NCI-H2029 (cell line): Measurements from ENCODE around the gene CTSE.
"Not testable (repeated sequence)": the region's sequence is repeated elsewhere in the genome, so short reads cannot be mapped to it uniquely, and the experiment has no call there.

ENCODE experiments used
- DNase-seq: peaks from one replicate; lab custom pipeline; 2025; lab: John Stamatoyannopoulos, UW

Gene CTSE

GRCh38 chr1:206023695-206024094 is at the start of gene CTSE:
TSS of gene CTSE (minus strand) at chr1:206023895. CDS start at chr1:206023791, 104 bp downstream.
- no peak for DNase-seq

DNA sequence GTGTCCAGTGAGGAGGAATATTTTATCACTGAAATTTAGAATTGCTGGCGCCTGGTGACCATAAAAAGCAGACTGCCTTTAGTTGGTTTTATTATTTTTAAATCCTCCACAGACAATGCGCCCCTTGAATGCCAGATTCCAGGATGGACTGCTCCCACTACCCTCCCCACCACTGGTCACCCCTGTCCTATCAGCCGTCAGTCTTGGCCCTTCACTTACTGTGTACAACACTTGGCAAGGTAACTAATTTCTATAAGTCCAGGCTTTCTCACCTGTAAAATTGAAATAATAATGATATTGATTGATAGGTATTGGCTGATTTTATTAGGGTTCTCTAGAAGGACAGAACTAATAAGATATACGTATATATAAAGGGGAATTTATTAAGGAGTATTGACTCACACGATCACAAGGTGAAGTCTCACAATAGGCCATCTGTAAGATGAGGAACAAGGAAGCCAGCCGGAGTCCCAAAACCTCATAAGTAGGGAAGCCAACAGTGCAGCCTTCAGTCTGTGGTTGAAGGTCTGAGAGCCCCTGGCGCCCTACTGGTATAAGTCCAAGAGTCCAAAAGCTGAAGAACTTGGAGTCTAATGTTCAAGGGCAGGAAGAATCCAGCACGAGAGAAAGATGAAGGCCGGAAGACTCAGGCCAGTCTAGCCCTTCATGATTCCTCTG is 47.1 kb upstream of the CTSE start:
- no peak for DNase-seq

DNA sequence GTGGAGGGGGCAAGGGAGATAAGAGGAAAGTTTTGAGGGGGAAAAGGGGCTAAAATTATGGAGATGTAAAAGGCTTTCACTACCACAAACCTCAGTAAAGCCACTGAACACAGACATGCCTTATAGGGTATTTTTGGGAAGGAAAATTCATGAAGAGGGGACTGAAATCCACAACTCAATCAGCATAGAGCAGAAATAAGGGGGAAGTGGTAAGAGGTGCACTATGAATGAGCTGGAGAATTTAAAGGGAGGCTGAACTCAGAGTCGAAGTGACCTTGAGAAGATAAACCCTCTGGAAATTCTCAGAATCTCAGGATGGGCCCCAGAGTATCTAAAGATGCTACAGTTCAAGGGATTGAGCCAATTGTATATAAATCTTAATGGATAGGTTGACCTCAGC is 44.6 kb upstream of the CTSE start:
- DNase-seq: no peak

DNA sequence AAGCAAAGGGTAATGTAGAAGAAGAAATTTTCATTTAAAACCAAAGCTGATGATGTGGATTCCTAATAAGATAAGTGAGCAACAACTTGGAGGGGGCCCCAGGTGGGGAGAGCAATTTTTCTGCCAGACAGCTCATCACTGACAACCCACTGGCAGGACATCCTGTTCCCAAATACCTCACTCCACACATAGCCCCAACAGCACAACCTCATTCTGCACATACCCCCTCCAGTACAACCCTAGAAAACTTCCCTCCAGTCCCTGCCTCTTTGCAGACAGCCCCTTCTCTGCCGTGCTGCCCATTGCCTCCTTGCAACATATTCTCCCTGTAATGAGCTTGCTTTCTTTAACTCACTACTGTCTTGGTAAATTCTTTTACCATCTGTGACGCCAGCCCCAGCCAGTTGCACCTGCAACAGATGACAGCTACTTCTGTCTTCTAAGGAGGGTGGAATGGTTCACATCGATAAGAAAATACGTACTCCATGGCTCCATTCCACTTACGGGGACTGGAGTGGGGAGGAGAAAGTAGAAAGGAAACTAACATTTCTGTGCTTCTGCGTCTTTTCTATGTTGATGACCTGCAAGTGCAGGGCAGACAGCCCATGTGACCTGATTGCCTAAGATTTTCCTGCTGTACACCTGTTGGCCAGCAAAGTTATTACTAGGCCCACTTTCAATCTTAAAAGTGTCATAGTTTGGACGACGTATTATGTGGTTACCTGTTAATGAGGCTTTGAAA is 44.0 kb upstream of the CTSE start:
- DNase-seq: no peak

- no peak for DNase-seq
Observed at GRCh38 chr1:206066479-206067171, 42.9 kb upstream of the CTSE start.

DNA sequence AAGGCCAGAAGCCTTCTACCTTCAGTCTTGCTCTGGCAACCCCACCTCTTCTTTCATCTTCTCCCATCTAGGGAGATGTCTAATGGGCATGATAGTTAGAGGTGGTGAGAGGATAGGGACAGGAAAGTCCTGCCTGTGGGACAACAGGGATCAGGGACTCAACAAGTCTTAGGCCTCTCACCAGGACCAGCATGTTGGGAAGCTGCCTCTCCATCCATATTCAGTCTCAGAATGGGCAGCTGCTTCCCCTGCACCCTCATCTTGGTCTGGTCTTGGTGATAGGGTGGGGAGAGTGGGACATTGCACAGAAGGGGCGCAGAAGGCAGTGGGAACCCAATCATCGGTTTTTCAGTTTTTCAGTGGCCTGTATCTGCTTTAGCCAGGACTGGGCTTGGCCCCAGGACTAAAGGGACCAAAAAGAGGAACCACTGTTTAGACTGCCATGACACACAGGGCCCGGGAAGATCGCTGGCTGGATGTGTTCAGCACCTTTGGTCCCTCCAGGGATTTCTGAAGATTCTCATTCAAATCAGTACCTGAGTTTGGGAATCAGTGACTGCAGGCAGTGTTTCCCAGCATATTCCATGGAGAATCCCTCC is 42.0 kb upstream of the CTSE start:
- DNase-seq: no peak

DNA sequence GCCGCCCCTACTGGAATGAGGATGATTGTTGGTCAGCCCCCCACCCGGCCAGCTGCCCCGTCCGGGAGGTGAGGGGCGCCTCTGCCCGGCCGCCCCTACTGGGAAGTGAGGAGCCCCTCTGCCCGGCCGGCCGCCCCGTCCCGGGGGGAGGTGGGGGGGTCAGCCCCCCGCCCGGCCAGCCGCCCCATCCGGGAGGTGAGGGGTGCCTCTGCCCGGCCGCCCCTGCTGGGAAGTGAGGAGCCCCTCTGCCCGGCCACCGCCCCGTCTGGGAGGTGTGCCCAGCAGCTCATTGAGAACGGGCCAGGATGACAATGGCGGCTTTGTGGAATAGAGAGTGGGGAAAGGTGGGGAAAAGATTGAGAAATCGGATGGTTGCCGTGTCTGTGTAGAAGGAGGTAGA is 40.8 kb upstream of the CTSE start:
- not testable (repeated sequence) for DNase-seq

- not testable (repeated sequence) for DNase-seq
Observed at GRCh38 chr1:206064001-206064400, 40.3 kb upstream of the CTSE start.

GRCh38 chr1:206062464-206062863 is 38.8 kb upstream of the CTSE start:
- no peak for DNase-seq

GRCh38 chr1:206060844-206061243 is 37.1 kb upstream of the CTSE start:
- DNase-seq: no peak

DNA sequence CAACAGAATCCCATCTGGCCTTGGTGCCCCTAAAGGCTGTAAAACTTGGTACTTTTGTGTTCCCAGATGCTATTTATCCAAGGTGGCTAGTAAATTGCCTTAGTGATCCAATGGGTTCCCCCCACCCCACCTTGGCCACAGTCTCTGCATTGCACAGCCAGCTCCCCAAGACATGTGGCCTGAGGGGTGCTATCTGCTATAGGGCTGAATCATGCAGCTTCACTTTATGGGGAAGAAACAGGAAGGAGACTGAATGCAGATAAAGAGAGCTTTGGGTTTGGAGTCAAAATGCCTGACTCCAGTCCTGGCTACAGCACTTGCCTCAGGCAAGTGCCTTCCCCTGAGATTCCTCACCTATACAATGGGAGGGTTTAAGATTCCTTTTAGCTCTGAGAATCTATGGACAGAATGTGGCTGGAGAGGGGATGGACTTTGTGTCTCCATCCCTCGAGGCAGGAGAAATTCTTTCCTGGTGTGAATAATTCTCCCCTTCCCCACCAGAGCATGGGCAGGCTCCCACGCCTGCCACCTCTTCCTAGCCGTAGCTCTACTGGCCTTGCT is 35.7 kb upstream of the CTSE start:
- no peak for DNase-seq

DNA sequence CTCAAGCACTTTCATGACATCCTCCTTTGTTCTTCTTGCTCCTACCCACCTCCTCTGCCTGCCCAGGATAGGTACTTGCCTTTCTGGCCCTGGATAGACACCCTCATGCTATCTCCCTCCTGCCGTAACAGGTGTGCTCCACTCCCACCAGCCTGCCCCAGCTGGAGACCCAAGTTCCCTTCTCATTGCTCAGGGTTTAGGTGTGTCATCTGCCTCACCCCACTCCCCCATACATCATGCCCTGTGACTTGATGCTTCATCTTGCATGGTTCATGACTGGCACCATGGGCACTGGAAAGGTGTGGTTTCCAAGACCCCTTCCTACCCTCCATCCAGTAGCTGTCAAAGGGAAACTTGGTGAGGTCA is 35.2 kb upstream of the CTSE start:
- no peak for DNase-seq

- DNase-seq: not testable (repeated sequence)
Observed at GRCh38 chr1:206058289-206058926, 34.7 kb upstream of the CTSE start.

DNA sequence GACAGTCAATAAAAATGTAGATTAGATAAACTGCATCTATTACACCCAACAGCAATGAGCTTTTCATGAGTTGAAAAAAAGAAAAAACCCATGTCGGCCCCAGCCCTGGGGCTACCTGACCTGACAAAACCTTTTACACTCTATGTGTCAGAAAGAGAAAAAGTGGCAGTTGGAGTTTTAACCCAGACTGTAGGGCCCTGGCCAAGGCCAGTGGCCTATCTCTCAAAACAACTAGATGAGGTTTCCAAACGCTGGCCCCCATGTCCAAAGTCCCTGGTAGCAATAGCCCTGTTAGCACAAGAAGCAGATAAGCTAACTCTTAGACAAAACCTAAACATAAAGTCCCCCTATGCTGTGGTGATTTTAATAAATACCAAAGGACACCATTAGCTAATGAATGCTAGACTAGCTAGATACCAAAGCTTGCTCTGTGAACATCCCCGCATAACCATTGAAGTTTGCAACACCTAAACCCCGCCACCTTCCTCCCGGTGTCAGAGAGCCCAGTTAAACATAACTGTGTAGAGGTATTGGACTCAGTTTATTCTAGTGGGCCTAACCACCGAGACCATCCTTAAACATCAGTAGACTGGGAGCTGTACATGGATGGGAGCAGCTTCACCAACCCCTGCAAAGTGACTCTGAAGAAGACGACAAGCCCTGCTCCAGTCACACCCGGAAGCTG is 32.1 kb upstream of the CTSE start:
- DNase-seq: not testable (repeated sequence)

GRCh38 chr1:206055069-206055625 is 31.5 kb upstream of the CTSE start:
- DNase-seq: not testable (repeated sequence)

GRCh38 chr1:206053616-206054015 is 29.9 kb upstream of the CTSE start:
- DNase-seq: not testable (repeated sequence)

DNA sequence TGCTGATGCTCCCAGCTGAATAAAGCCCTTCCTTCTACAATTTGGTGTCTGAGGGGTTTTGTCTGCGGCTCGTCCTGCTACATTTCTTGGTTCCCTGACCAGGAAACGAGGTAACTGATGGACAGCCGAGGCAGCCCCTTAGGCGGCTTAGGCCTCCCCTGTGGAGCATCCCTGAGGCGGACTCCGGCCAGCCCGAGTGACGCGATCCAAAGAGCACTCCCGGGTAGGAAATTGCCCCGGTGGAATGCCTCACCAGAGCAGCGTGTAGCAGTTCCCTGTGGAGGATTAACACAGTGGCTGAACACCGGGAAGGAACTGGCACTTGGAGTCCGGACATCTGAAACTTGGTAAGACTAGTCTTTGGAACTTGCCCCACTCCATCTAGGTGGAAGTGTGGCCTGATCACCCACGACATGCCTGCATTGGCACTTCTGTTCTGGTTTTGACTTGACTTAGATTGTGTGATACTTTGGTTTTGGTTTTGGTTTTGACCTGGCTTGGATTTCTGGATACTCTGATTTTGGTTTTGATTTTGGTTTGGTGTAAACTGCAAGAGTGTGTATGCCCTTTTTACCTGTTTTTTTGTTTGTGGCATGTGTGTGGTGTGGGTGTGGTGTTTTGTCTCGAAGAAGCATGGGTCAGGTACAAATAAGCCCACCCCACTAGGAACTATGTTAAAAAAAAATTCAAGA is 29.4 kb upstream of the CTSE start, which contains the start of gene RHEX:
RHEX (plus strand) TSS at position 255 of the 692 bp plus-strand sequence. CDS start 44,656 bp downstream, outside the sequence.
- DNase-seq: not testable (repeated sequence)

DNA sequence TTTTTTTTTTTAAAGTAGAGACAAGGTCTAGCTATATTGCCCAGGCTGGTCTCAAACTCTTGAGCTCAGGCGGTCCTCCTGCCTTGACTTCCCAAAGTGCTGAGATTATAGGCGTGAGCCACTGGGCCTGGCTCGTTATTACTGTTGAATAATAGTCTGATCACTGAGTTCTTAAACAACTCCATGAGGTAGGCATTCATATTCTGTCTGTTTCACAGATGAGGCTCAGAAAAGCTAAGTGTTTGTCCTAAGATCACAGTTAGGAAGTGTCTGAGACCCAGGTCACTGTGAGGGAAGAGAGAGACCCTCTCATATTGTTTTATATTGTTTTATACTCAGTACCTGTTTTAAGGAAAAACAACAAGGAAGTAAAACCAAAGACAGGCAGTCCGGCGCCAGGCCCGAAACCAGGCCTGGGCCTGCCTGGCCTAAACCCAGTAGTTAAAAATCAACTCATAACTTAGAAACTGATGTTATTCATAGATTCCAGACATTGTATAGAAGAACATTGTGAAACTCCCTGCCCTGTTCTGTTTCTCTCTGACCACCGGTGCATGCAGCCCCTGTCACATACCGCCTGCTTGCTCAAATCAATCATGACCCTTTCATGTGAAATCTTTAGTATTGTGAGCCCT is 28.7 kb upstream of the CTSE start:
- not testable (repeated sequence) for DNase-seq

- DNase-seq: no peak
Observed at GRCh38 chr1:206050655-206051235, 27.1 kb upstream of the CTSE start.
